ENCODE data around the gene ETV4. TPM values are rescaled to one million over a fixed set of nuclear protein-coding genes. Genes with fewer than 3 reads are reported as not detected.

ETV4 gene
- polyA plus RNA-seq, 1 of the 3 experiments (the other 2 are of a cell fraction): 33.2 TPM

GRCh38 chr17:43588121-43588520 is 42.0 kb upstream of the ETV4 start:
- POLR2A ChIA-PET: no interaction called here

DNA sequence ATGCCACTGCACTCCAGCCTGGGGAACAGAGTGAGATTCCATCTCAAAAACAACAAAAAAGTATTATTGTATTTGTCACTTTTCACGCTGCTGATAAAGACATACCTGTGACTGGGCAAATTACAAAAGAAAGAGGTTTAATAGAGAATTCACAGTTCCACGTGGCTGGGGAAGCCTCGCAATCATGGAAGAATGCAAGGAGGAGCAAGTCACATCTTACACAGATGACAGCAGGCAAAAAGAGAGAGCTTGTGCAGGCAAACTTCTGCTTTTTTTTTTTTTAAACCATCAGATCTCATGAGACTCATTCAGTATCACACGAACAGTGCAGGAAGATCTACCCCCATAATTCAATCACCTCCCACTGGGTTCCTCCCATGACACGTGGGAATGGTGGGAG is 41.5 kb upstream of the ETV4 start:
- TF ChIP-seq POLR2AphosphoS5 (IDR thresholded peaks at IDR 0.05; ENCODE audit: low read depth, low read length) (no peak), FOXJ3 (CRISPR knock-in tag; IDR thresholded peaks at IDR 0.05) (no peak), GABPA (IDR thresholded peaks at IDR 0.05; ENCODE audit: low read depth) (no peak), TEAD4 (IDR thresholded peaks at IDR 0.05; ENCODE audit: borderline replicate concordance, insufficient read depth) (no peak), RAD21 (IDR thresholded peaks at IDR 0.05; ENCODE audit: low read length) (no peak)
- CTCF ChIA-PET: interaction anchor here (0.7 to 3.0 kb wide), 3 partner anchors 11 to 179 kb away, joined by 3 to 15 read pairs (median 3); no protein-coding TSS in a partner anchor
- H3F3A ChIP-seq (replicated peaks; ENCODE audit: insufficient read depth): peaks cover 23% of the 10 kb centered on the region
- no peaks in the 10 kb centered on the region for H3K9me3 ChIP-seq
- no peaks in the 10 kb centered on the region for H4K20me1 ChIP-seq (ENCODE audit: insufficient read depth)
- H3K79me2 ChIP-seq (ENCODE audit: insufficient read depth): no peaks in the 10 kb centered on the region
- H2AFZ ChIP-seq (ENCODE audit: low read depth): no peak overlapping the region
- no peaks in the 10 kb centered on the region for H3K27me3 ChIP-seq (ENCODE audit: insufficient read depth)
- DNase-seq: no peak
- no peak overlapping the region for H3K4me3 ChIP-seq (ENCODE audit: low read depth in 2 of 2, low read length in 1 of 2)
- POLR2A ChIA-PET: interaction anchor here (0.6 kb wide), 1 partner anchor 49 kb away, joined by 3 read pairs; no protein-coding TSS in a partner anchor
- no peak overlapping the region for H3K9ac ChIP-seq
- no peak overlapping the region for H3K27ac ChIP-seq (ENCODE audit: low read depth in 2 of 2, low read length in 1 of 2)
- no peaks in the 10 kb centered on the region for H3K36me3 ChIP-seq (replicated peaks in 1 of 2; ENCODE audit: control insufficient read depth in 1 of 2, insufficient read depth in 2 of 2, low read length in 1 of 2)
- H3K4me2 ChIP-seq: no peak overlapping the region
- H3K9me2 ChIP-seq: no peaks in the 10 kb centered on the region
- 83% methylated on average over 5 of the region's 5 CpGs for WGBS (ENCODE audit: low lambda C conversion rate)
- H3K4me1 ChIP-seq (ENCODE audit: control insufficient read depth in 1 of 2, insufficient read depth in 2 of 2, low read depth in 1 of 2, low read length in 1 of 2): peaks cover 6 to 23% of the 10 kb centered on the region in 2 experiments; a peak in 3 of 4 replicates

More at GRCh38 chr17:43588121-43588520, 42.0 kb upstream of the ETV4 start:
- Histone ChIP-seq H3K79me2 (ENCODE audit: insufficient read depth) (no peaks in the 10 kb centered on the region), H3K4me3 (ENCODE audit: low read depth in 2 of 2, low read length in 1 of 2) (no peak overlapping the region), H3K4me2 (no peak overlapping the region), H3K27me3 (ENCODE audit: insufficient read depth) (no peaks in the 10 kb centered on the region), H3K36me3 (replicated peaks in 1 of 2; ENCODE audit: control insufficient read depth in 1 of 2, insufficient read depth in 2 of 2, low read length in 1 of 2) (no peaks in the 10 kb centered on the region), H3K4me1 (ENCODE audit: control insufficient read depth in 1 of 2, insufficient read depth in 2 of 2, low read depth in 1 of 2, low read length in 1 of 2) (peaks cover 6 to 26% of the 10 kb centered on the region in 2 experiments; a peak in 3 of 4 replicates), H3K9me3 (no peaks in the 10 kb centered on the region), H2AFZ (ENCODE audit: low read depth) (no peak overlapping the region), H3K9me2 (no peaks in the 10 kb centered on the region), H3K9ac (no peak overlapping the region), H3F3A (replicated peaks; ENCODE audit: insufficient read depth) (peaks cover 28% of the 10 kb centered on the region), H4K20me1 (ENCODE audit: insufficient read depth) (no peaks in the 10 kb centered on the region), H3K27ac (ENCODE audit: low read depth in 2 of 2, low read length in 1 of 2) (no peak overlapping the region)
- CTCF ChIA-PET: interaction anchor here (0.7 to 3.0 kb wide), 3 partner anchors 11 to 179 kb away, joined by 3 to 15 read pairs (median 5); no protein-coding TSS in a partner anchor
- WGBS (ENCODE audit: low lambda C conversion rate): 80% methylated on average over 2 of the region's 2 CpGs
- no peak for TF ChIP-seq GABPA (IDR thresholded peaks at IDR 0.05; ENCODE audit: low read depth)
- TF ChIP-seq EZH2phosphoT487 (IDR thresholded peaks at IDR 0.05; ENCODE audit: borderline replicate concordance, low read depth): no peak
- no peak for TF ChIP-seq RXRA (IDR thresholded peaks at IDR 0.05; ENCODE audit: borderline replicate concordance, low read depth)
- no peak for TF ChIP-seq MXI1 (IDR thresholded peaks at IDR 0.05; ENCODE audit: low read depth, low read length)
- TF ChIP-seq ELF1 (IDR thresholded peaks at IDR 0.05): no peak
- no peak for TF ChIP-seq EP300 (IDR thresholded peaks at IDR 0.05; ENCODE audit: borderline replicate concordance in 1 of 2, low read depth in 1 of 2, low read length in 1 of 2)
- TF ChIP-seq TEAD4 (IDR thresholded peaks at IDR 0.05; ENCODE audit: borderline replicate concordance, insufficient read depth): no peak
- no peak for TF ChIP-seq RAD21 (IDR thresholded peaks at IDR 0.05; ENCODE audit: low read length)
- TF ChIP-seq, protein P1, sequence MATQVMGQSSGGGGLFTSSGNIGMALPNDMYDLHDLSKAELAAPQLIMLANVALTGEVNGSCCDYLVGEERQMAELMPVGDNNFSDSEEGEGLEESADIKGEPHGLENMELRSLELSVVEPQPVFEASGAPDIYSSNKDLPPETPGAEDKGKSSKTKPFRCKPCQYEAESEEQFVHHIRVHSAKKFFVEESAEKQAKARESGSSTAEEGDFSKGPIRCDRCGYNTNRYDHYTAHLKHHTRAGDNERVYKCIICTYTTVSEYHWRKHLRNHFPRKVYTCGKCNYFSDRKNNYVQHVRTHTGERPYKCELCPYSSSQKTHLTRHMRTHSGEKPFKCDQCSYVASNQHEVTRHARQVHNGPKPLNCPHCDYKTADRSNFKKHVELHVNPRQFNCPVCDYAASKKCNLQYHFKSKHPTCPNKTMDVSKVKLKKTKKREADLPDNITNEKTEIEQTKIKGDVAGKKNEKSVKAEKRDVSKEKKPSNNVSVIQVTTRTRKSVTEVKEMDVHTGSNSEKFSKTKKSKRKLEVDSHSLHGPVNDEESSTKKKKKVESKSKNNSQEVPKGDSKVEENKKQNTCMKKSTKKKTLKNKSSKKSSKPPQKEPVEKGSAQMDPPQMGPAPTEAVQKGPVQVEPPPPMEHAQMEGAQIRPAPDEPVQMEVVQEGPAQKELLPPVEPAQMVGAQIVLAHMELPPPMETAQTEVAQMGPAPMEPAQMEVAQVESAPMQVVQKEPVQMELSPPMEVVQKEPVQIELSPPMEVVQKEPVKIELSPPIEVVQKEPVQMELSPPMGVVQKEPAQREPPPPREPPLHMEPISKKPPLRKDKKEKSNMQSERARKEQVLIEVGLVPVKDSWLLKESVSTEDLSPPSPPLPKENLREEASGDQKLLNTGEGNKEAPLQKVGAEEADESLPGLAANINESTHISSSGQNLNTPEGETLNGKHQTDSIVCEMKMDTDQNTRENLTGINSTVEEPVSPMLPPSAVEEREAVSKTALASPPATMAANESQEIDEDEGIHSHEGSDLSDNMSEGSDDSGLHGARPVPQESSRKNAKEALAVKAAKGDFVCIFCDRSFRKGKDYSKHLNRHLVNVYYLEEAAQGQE (IDR thresholded peaks at IDR 0.05; ENCODE audit: low read depth, low read length): no peak
- DNase-seq: no peak
